HL-60 (cell line): ENCODE data around the gene MRPS2.

Experiments
- GABPA ChIP-seq: IDR thresholded peaks from 2 replicates; pipeline ENCODE4 v1.6.1; 2012; ENCODE audit warnings: low read depth
- POLR2AphosphoS5 ChIP-seq: IDR thresholded peaks from 2 replicates; pipeline ENCODE4 v1.6.1; 2012; ENCODE audit warnings: low read depth
- SPI1 ChIP-seq: IDR thresholded peaks from 2 replicates; pipeline ENCODE4 v1.6.1; 2012; ENCODE audit warnings: low read depth, mild to moderate bottlenecking, borderline replicate concordance
- TF ChIP-seq, protein P1 (sequence below): IDR thresholded peaks from one replicate; pipeline ENCODE4 v1.5.1; 2011; ENCODE audit warnings: low read length, control low read depth, inconsistent platforms; ENCODE audit not compliant: insufficient read depth
- TF ChIP-seq, protein P2 (sequence below): IDR thresholded peaks from 2 replicates; pipeline ENCODE4 v1.6.1; 2012; ENCODE audit warnings: low read depth; ENCODE audit not compliant: insufficient replicate concordance

DNA sequence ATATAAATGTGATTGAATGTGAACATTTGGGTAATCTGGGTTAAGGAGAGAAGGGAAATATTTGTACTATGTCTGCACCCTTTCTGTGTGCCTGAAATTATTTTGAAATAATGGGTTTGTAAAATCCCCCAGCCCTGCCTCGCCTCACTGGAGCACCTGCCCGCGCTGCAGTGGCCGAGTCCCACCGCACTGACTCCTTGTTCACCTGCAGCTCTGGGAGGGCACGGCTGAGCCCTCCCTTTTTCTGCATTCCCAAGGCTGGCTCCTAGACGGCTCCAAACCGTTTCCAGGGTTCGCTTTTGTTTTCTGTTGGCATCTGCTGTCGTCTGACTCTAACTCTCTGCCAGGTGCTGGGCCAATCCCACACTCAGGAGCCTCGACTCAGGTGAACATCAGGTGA, 38.5 kb upstream of the MRPS2 start:
- TF ChIP-seq, protein P1, sequence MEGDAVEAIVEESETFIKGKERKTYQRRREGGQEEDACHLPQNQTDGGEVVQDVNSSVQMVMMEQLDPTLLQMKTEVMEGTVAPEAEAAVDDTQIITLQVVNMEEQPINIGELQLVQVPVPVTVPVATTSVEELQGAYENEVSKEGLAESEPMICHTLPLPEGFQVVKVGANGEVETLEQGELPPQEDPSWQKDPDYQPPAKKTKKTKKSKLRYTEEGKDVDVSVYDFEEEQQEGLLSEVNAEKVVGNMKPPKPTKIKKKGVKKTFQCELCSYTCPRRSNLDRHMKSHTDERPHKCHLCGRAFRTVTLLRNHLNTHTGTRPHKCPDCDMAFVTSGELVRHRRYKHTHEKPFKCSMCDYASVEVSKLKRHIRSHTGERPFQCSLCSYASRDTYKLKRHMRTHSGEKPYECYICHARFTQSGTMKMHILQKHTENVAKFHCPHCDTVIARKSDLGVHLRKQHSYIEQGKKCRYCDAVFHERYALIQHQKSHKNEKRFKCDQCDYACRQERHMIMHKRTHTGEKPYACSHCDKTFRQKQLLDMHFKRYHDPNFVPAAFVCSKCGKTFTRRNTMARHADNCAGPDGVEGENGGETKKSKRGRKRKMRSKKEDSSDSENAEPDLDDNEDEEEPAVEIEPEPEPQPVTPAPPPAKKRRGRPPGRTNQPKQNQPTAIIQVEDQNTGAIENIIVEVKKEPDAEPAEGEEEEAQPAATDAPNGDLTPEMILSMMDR = no peak
- TF ChIP-seq POLR2AphosphoS5 (no peak), GABPA (no peak), SPI1 (no peak)
- TF ChIP-seq, protein P2, sequence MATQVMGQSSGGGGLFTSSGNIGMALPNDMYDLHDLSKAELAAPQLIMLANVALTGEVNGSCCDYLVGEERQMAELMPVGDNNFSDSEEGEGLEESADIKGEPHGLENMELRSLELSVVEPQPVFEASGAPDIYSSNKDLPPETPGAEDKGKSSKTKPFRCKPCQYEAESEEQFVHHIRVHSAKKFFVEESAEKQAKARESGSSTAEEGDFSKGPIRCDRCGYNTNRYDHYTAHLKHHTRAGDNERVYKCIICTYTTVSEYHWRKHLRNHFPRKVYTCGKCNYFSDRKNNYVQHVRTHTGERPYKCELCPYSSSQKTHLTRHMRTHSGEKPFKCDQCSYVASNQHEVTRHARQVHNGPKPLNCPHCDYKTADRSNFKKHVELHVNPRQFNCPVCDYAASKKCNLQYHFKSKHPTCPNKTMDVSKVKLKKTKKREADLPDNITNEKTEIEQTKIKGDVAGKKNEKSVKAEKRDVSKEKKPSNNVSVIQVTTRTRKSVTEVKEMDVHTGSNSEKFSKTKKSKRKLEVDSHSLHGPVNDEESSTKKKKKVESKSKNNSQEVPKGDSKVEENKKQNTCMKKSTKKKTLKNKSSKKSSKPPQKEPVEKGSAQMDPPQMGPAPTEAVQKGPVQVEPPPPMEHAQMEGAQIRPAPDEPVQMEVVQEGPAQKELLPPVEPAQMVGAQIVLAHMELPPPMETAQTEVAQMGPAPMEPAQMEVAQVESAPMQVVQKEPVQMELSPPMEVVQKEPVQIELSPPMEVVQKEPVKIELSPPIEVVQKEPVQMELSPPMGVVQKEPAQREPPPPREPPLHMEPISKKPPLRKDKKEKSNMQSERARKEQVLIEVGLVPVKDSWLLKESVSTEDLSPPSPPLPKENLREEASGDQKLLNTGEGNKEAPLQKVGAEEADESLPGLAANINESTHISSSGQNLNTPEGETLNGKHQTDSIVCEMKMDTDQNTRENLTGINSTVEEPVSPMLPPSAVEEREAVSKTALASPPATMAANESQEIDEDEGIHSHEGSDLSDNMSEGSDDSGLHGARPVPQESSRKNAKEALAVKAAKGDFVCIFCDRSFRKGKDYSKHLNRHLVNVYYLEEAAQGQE = no peak
